Type B pancreatic cell (in vitro differentiated cells): ENCODE results near the gene ARHGAP40. TPM values are rescaled to one million over a fixed set of nuclear protein-coding genes. Genes with fewer than 3 reads are reported as not detected.

ENCODE experiments used
- DNase-seq: peaks from one replicate; pipeline ENCODE4 v3.0.0; 2021; ENCODE audit warnings: mixed read lengths; ENCODE audit not compliant: unreplicated experiment; ENCODE audit errors: extremely low spot score
- H3K27ac Mint-ChIP-seq: 2 replicates; pipeline ENCODE4 v1.8.0; 2021; ENCODE audit warnings: mild to moderate bottlenecking, mixed read lengths
- H3K27me3 Mint-ChIP-seq: 2 replicates; pipeline ENCODE4 v1.8.0; 2021; ENCODE audit warnings: mixed read lengths
- H3K36me3 Mint-ChIP-seq: 2 replicates; pipeline ENCODE4 v1.8.0; 2021; ENCODE audit warnings: mixed read lengths
- H3K4me1 Mint-ChIP-seq: one replicate; pipeline ENCODE4 v1.8.0; 2021; ENCODE audit warnings: mixed read lengths; ENCODE audit not compliant: unreplicated experiment
- H3K4me3 Mint-ChIP-seq: 2 replicates; pipeline ENCODE4 v1.8.0; 2021; ENCODE audit warnings: mild to moderate bottlenecking, mixed read lengths
- H3K9me3 Mint-ChIP-seq: 2 replicates; pipeline ENCODE4 v1.8.0; 2021; ENCODE audit warnings: mixed read lengths
- total RNA-seq: library from RNA; stranded (reverse); gene quantifications from 2 replicates; pipeline ENCODE4 v1.2.1, GENCODE V29; 2021; ENCODE audit warnings: low replicate concordance
- TF ChIP-seq, protein P1 (sequence below): fragments of 200-600 bp; sonication (generic); conservative IDR thresholded peaks from 2 replicates; pipeline ENCODE4 v1.5.0; 2021; ENCODE audit warnings: antibody characterized with exemption, mild to moderate bottlenecking

Gene ARHGAP40
- total RNA-seq, 1 donor from 2014 or later = 1.7 TPM

GRCh38 chr20:38674092-38674764, 72.6 kb downstream of the ARHGAP40 start:
- H3K36me3 Mint-ChIP-seq = no peaks in the 10 kb centered on the region
- peaks cover 4% of the 10 kb centered on the region for H3K4me1 Mint-ChIP-seq
- H3K4me3 Mint-ChIP-seq = peak overlapping the region; percentile 88
- H3K9me3 Mint-ChIP-seq = no peaks in the 10 kb centered on the region
- DNase-seq = peak; percentile 83
- TF ChIP-seq, protein P1, sequence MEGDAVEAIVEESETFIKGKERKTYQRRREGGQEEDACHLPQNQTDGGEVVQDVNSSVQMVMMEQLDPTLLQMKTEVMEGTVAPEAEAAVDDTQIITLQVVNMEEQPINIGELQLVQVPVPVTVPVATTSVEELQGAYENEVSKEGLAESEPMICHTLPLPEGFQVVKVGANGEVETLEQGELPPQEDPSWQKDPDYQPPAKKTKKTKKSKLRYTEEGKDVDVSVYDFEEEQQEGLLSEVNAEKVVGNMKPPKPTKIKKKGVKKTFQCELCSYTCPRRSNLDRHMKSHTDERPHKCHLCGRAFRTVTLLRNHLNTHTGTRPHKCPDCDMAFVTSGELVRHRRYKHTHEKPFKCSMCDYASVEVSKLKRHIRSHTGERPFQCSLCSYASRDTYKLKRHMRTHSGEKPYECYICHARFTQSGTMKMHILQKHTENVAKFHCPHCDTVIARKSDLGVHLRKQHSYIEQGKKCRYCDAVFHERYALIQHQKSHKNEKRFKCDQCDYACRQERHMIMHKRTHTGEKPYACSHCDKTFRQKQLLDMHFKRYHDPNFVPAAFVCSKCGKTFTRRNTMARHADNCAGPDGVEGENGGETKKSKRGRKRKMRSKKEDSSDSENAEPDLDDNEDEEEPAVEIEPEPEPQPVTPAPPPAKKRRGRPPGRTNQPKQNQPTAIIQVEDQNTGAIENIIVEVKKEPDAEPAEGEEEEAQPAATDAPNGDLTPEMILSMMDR = no peak
- peaks cover 77% of the 10 kb centered on the region for H3K27me3 Mint-ChIP-seq
- no peak overlapping the region for H3K27ac Mint-ChIP-seq

- Mint-ChIP-seq H3K27me3 (peaks cover 72% of the 10 kb centered on the region), H3K4me1 (peaks cover 4% of the 10 kb centered on the region), H3K36me3 (no peaks in the 10 kb centered on the region), H3K27ac (no peak overlapping the region), H3K9me3 (no peaks in the 10 kb centered on the region), H3K4me3 (peak overlapping the region; percentile 85)
- TF ChIP-seq, protein P1 = no peak
- no peak for DNase-seq
These were observed 73.1 kb downstream of the ARHGAP40 start for GRCh38 chr20:38674765-38675133.

- no peaks in the 10 kb centered on the region for H3K9me3 Mint-ChIP-seq
- peaks cover 4% of the 10 kb centered on the region for H3K4me1 Mint-ChIP-seq
- no peak overlapping the region for H3K27ac Mint-ChIP-seq
- DNase-seq = no peak
- no peaks in the 10 kb centered on the region for H3K36me3 Mint-ChIP-seq
- H3K27me3 Mint-ChIP-seq = peaks cover 75% of the 10 kb centered on the region
- no peak overlapping the region for H3K4me3 Mint-ChIP-seq
- TF ChIP-seq, protein P1 = no peak
These were observed 75.0 kb downstream of the ARHGAP40 start for GRCh38 chr20:38676576-38676975.

GRCh38 chr20:38680500-38681306, 79.1 kb downstream of the ARHGAP40 start:
- no peaks in the 10 kb centered on the region for H3K36me3 Mint-ChIP-seq
- DNase-seq = no peak
- no peaks in the 10 kb centered on the region for H3K9me3 Mint-ChIP-seq
- no peaks in the 10 kb centered on the region for H3K4me1 Mint-ChIP-seq
- H3K27me3 Mint-ChIP-seq = peaks cover 68% of the 10 kb centered on the region
- TF ChIP-seq, protein P1 = no peak
- no peak overlapping the region for H3K4me3 Mint-ChIP-seq
- H3K27ac Mint-ChIP-seq = no peak overlapping the region

DNA sequence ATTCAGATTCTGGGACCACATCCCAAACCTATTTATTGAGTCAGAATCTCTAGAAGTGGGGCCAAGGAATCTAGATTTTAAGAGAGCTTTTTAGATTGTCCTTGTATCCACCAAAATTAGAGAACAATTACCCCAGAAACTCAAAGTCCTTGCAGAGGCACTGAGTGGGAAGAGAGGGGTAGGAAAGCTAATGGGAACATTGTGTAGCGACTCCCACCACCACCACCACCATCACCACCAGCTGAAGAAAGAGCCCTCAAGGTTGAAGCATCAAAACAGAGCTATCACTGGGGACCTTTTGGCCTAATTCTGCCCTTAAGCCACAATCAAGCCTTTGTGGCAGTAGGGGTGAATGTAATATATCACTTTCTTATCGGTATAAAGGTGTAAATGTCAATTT, 83.7 kb downstream of the ARHGAP40 start:
- TF ChIP-seq, protein P1 = no peak
- Mint-ChIP-seq H3K27me3 (peaks cover 65% of the 10 kb centered on the region), H3K27ac (no peak overlapping the region), H3K4me1 (no peaks in the 10 kb centered on the region), H3K4me3 (no peak overlapping the region), H3K36me3 (no peaks in the 10 kb centered on the region), H3K9me3 (no peaks in the 10 kb centered on the region)
- no peak for DNase-seq
